Ascending aorta (tissue), 2 donors: Measurements from ENCODE around the gene ZCCHC2. TPM values are rescaled to one million over a fixed set of nuclear protein-coding genes. Genes with fewer than 3 reads are reported as not detected.
A peak's percentile ranks its signal among the peaks of the same experiment; 100 is the strongest.

Experiments
- DNase-seq, 2 donors: peaks; one replicate each; pipeline ENCODE4 v3.0.0-alpha.2; 2019; ENCODE audit warnings: low spot score in 2 of 2
- H3K27ac ChIP-seq, 2 donors: fragments of 200-600 bp; sonication (generic); one replicate each; pipeline ENCODE4 v1.5.1; 2016 to 2017; ENCODE audit warnings: mild to moderate bottlenecking in 1 of 2
- H3K27me3 ChIP-seq: fragments of 200-600 bp; sonication (generic); one replicate; pipeline ENCODE4 v1.5.1; 2017
- H3K36me3 ChIP-seq, 2 donors: fragments of 200-600 bp; sonication (generic); one replicate each; pipeline ENCODE4 v1.5.1; 2016
- H3K4me1 ChIP-seq, 2 donors: fragments of 200-600 bp; sonication (generic); one replicate each; pipeline ENCODE4 v1.5.1; 2016 to 2017; ENCODE audit warnings: mild to moderate bottlenecking in 1 of 2
- H3K4me3 ChIP-seq, 2 donors: fragments of 200-600 bp; sonication (generic); one replicate each; pipeline ENCODE4 v1.5.1; 2016 to 2017; ENCODE audit warnings: mild to moderate bottlenecking in 1 of 2
- H3K9me3 ChIP-seq, 2 donors: fragments of 200-600 bp; sonication (generic); one replicate each; pipeline ENCODE4 v1.5.1; 2016
- intact Hi-C: fragments of 100-400 bp; cut with DNase I; formaldehyde crosslinking; loops from one replicate; pipeline ENCODE4 v1.15.1; 2023
- total RNA-seq: library from RNA; depleted of rRNA; stranded (reverse); fragments of >200 nt; gene quantifications from one replicate; pipeline ENCODE4 v1.1.0, GENCODE V29; 2016
- TF ChIP-seq, protein P1 (sequence below), 3 experiments: fragments of 200-600 bp in 2 of 3; fragments of 450-650 bp in 1 of 3; sonication (generic) in 2 of 3; IDR thresholded peaks; one replicate each; pipeline ENCODE4 v1.5.1; 2016 to 2019; ENCODE audit warnings: antibody characterized with exemption in 3 of 3, mild to moderate bottlenecking in 1 of 3, moderate library complexity in 1 of 3

Gene ZCCHC2
- total RNA-seq, 1 donor from 2014 or later = 22.9 TPM

DNA sequence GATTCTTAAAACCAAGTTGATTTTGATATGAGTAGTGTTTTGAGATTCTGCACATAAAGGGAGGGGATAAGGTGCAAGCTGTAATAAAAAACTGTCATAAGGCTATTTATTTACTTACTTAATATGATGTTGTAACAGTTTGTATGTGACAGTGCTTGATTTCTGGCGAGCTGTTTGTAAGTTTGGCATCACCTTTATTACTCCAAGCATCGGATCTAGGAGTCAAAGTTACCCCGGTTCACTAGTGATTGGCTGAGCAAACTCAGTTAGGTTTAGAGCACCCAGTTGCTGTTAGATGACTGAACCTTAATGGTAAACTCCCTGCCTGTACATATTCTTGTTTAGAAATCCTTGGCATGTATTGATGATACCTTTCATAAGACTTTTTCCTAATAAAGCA, 16.1 kb downstream of the ZCCHC2 start:
- no peaks in the 10 kb centered on the region for H3K4me1 ChIP-seq
- intact Hi-C loops = no loop called here

DNA sequence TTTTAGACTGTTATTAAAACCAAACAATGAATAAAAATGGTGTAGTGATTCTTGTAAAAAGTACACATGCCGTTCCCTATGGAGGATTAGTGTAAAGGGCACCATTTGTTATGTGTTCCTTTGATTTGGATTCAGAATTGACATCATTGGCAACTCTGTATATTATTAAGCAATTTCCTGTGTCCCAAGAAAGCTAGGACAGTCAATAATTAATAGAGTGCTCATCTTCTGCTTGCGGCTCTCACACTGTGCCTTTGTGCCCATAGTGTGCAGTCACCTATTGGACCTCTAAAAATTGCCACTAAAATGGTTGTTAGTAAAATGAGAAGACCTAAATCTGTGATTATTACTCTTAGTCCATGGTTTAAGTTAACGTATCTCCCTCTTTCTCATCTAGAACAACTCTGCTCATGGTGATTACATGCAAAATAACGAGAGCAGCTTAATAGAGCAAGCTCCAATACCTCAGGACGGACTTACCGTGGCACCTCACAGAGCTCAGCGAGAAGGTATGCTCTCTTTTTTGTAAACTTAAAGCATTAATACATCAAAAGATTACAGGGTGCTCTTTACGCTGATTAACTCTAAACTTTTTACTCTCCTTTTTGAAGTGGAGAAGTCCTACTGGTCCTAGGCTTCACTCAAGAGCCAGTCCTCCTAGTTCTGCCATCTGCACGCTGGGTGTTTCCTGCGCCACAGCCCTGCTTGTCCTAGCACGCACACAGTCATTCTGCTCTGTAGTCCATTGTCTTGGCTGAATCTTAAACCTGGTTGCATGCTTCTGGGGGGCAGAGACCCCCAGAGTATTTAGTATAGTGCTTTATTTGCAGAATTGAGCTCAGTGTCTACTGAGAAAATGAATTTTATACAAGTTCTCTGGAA, 16.7 kb downstream of the ZCCHC2 start:
- TF ChIP-seq, protein P1, sequence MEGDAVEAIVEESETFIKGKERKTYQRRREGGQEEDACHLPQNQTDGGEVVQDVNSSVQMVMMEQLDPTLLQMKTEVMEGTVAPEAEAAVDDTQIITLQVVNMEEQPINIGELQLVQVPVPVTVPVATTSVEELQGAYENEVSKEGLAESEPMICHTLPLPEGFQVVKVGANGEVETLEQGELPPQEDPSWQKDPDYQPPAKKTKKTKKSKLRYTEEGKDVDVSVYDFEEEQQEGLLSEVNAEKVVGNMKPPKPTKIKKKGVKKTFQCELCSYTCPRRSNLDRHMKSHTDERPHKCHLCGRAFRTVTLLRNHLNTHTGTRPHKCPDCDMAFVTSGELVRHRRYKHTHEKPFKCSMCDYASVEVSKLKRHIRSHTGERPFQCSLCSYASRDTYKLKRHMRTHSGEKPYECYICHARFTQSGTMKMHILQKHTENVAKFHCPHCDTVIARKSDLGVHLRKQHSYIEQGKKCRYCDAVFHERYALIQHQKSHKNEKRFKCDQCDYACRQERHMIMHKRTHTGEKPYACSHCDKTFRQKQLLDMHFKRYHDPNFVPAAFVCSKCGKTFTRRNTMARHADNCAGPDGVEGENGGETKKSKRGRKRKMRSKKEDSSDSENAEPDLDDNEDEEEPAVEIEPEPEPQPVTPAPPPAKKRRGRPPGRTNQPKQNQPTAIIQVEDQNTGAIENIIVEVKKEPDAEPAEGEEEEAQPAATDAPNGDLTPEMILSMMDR (IDR thresholded peaks at IDR 0.05) = no peak
- intact Hi-C loops = no loop called here
- Histone ChIP-seq H3K27me3 (no peaks in the 10 kb centered on the region), H3K4me1 (no peaks in the 10 kb centered on the region), H3K9me3 (no peaks in the 10 kb centered on the region), H3K36me3 (peaks cover 22 to 23% of the 10 kb centered on the region in 2 donors), H3K27ac (no peak overlapping the region), H3K4me3 (no peak overlapping the region)
- no peak for DNase-seq

More for the DNA sequence above, 16.1 kb downstream of the ZCCHC2 start:
- H3K27me3 ChIP-seq = no peaks in the 10 kb centered on the region
- H3K9me3 ChIP-seq = no peaks in the 10 kb centered on the region
- peaks cover 16% of the 10 kb centered on the region in 2 donors for H3K36me3 ChIP-seq
- no peak overlapping the region for H3K27ac ChIP-seq
- DNase-seq = no peak
- H3K4me3 ChIP-seq = no peak overlapping the region
- TF ChIP-seq, protein P1 (IDR thresholded peaks at IDR 0.05) = no peak

DNA sequence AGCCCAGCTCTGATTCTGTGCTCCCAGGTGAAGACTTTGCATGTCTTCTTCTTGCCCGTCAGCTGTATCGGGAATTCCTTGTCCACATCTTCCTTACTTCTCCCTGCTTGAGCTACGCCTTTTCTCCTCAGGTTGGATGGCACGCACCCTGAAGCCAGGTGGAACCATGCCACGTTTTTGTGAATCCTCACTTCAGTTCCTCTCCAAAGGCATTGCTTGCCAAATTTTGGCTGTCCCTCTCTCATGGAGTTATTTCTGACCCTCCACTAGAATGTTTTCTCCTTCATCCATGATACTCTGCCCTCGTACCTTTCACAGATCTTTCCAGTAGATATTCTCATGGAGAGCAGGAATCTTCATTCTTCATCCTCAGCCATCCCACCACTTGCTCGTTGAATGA, 20.2 kb downstream of the ZCCHC2 start:
- Histone ChIP-seq H3K4me1 (no peaks in the 10 kb centered on the region), H3K27me3 (no peaks in the 10 kb centered on the region), H3K27ac (no peak overlapping the region), H3K9me3 (no peaks in the 10 kb centered on the region), H3K36me3 (peaks cover 45 to 49% of the 10 kb centered on the region in 2 donors), H3K4me3 (no peak overlapping the region)
- no peak for DNase-seq
- intact Hi-C loops = no loop called here
- TF ChIP-seq, protein P1 (IDR thresholded peaks at IDR 0.05) = no peak

DNA sequence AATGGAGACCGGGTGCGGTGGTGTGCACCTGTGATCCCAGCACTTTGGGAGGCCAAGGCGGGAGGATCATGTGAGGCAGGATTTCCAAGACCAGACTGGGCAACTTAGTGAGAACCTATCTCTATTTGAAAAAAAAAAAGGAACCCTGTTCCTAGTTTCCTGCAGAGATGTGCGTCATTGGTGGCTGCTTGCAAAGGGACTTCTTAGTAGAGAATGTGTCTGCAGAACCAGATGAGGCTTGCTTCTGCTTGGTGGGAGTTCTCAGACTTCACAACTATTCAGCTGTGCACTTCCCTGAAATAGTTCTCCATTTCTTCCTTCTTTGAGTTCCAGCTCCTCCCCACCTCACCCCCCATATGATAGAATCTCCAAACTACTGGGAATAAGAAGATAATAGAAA, 22.3 kb downstream of the ZCCHC2 start:
- Histone ChIP-seq H3K4me1 (no peaks in the 10 kb centered on the region), H3K27me3 (no peaks in the 10 kb centered on the region), H3K36me3 (peaks cover 49 to 52% of the 10 kb centered on the region in 2 donors), H3K9me3 (no peaks in the 10 kb centered on the region), H3K27ac (no peak overlapping the region), H3K4me3 (no peak overlapping the region)
- intact Hi-C loops = no loop called here
- TF ChIP-seq, protein P1 (IDR thresholded peaks at IDR 0.05) = no peak
- peak in 1 of 2 donors; percentile 14 for DNase-seq

DNA sequence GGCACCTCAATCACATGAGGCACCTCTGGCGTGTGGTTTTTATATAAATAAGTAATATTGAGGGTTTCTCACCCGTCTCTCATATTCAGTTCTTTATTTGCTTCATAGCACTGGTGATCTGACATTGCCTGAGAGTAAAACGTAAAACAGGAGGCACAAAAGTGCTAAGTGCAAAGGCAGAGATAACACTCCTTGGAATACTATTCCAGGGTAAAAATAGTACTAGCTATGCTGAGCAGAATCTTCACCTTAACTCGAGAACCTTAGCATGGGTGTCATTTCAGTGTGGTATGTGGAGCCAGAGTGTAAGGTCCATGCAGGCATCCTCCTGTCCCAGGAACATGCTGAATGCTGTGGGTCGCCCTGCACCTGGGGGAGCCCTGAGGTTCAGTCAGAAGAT, 26.9 kb downstream of the ZCCHC2 start:
- H3K4me3 ChIP-seq = no peak overlapping the region
- intact Hi-C loops = no loop called here
- DNase-seq = no peak
- H3K9me3 ChIP-seq = no peaks in the 10 kb centered on the region
- H3K36me3 ChIP-seq = peaks cover 49 to 53% of the 10 kb centered on the region in 2 donors
- H3K4me1 ChIP-seq = no peaks in the 10 kb centered on the region
- H3K27me3 ChIP-seq = no peaks in the 10 kb centered on the region
- H3K27ac ChIP-seq = no peak overlapping the region
- TF ChIP-seq, protein P1 (IDR thresholded peaks at IDR 0.05) = no peak
